ENCODE measurements around the gene PIAS1.
"Not testable (repeated sequence)": the region's sequence is repeated elsewhere in the genome, so short reads cannot be mapped to it uniquely, and the experiment has no call there.

PIAS1 gene

DNA sequence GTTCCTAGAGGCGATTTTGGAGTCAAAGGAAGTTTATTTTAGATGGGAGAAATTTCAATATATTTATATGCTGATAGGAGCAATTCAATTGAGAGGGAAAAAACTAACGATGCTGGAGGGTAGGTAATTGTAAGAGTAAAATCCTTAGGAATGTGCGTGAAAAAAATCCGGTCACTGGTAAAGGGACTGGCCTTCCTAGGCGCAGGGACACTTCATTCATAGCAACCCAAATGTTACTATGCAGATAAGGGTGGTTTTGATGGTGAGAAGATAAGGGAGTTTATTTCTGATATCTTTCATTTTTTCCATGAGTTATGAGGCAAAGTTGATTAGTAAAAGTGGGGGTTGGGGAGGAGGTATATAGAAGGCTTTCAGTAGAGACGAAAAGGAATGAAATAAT lies 1.1 kb upstream of the PIAS1 start:
- no peak overlapping the region for H3K27ac ChIP-seq (ENCODE audit: low read depth, low read length)
- H3K36me3 ChIP-seq (ENCODE audit: control insufficient read depth, insufficient read depth, low read length): no peaks in the 10 kb centered on the region
- no peak overlapping the region for H3K9ac ChIP-seq (ENCODE audit: low read length)
- peaks cover 27% of the 10 kb centered on the region for H3K4me1 ChIP-seq (ENCODE audit: control insufficient read depth, insufficient read depth, low read length)
- H3K9me3 ChIP-seq (ENCODE audit: control insufficient read depth, insufficient read depth, low read depth, low read length): no peaks in the 10 kb centered on the region
- H3K27me3 ChIP-seq (ENCODE audit: control insufficient read depth, insufficient read depth, low read length): no peaks in the 10 kb centered on the region
- no peak overlapping the region for H3K4me3 ChIP-seq (ENCODE audit: low read depth, low read length)

DNA sequence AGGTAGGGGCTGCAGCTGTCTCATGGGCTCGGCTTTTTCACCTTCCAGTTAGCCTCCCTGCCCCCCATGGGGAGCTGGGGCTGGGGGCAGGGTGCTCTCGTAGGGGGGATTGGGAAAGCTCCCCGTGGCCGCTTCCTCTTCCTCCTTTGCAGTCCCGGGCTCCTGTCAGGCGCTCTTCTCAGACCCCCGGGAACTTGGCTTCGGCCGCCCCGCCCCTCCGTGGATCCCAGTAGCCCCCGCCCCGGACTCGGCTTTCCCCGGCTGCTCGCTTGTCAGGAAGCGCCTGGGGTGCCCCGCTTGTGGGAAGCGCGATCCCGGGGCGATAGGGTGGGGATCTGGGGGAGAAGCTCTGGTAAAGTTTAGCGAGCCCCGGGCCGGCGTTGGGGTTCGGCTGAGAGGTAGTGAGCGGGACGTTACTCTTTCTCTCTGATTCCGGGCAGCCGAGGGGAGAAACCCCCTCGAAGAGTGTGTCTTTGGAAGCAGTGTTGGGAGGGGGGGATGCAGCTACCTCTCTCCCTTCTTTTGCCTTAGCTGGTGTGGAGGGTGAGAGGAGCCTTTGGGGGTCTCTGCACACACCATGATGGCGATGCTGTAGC lies 611 bp downstream of the PIAS1 start:
- H3K27ac ChIP-seq (ENCODE audit: low read depth, low read length): no peak overlapping the region; the same call in 1 of the 2 replicates
- peak overlapping the region; percentile 74 for H3K9ac ChIP-seq (ENCODE audit: low read length)
- no peaks in the 10 kb centered on the region for H3K9me3 ChIP-seq (ENCODE audit: control insufficient read depth, insufficient read depth, low read depth, low read length)
- H3K4me3 ChIP-seq (ENCODE audit: low read depth, low read length): peak overlapping the region; percentile 91
- no peaks in the 10 kb centered on the region for H3K27me3 ChIP-seq (ENCODE audit: control insufficient read depth, insufficient read depth, low read length)
- H3K36me3 ChIP-seq (ENCODE audit: control insufficient read depth, insufficient read depth, low read length): no peaks in the 10 kb centered on the region
- peaks cover 31% of the 10 kb centered on the region for H3K4me1 ChIP-seq (ENCODE audit: control insufficient read depth, insufficient read depth, low read length)

DNA sequence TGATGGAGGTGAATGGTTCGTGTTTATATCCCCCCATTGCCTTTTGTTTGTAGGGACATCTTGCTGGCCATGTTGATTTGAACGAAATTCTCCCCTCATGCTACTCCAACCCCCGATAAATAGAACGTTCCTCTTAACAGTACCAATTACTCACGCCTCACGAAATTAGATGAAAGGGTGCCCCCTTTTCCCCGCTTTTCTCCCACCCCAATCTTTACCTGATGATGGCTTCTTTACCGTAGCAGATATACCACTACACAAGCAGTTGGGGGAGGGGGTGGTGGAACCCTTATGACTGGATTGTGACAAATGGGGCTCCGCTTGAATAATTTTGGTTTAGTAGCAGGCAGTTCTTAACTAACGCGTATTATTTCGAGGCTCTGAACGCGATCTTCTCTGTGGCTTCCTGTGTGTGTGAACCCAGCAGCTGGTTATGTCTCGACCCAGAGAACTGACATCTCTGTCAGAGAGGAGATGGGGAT lies 1.1 kb downstream of the PIAS1 start:
- H3K27me3 ChIP-seq (ENCODE audit: control insufficient read depth, insufficient read depth, low read length): no peaks in the 10 kb centered on the region

DNA sequence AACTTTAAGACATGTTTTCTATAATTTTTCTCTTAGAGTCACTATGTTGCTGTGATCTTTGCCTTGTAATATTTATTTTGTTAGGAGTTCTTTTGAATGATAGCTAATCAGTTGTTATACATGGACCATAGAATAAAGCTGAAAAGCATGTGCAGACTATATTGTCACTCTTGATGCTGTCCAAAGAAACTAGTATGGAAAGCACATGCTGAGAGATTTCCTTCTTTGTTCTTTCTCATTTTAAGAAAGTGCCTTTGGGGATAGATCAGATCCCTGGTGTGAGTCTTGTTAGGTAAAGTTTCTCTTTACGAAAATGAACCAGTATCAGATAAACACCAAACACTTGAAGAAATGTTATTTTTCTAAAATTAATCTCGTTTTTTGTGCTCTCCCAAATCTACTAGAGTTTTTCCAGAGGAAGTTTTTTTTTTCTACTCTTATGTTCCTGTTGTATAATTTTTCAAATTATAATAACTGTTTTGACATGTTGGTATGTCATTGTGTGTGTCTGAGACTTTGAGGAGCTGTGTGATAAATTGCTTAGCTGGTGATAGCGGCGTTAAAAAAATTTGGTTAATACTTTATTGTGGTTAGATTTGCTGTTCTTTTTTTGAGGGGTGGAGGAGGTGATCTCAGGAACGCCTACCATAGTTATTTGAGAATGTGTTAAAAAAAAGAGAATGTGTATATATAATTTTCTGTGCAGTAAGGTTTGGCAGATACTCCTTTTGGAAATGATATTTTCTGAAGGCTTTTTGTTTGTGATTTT lies 2.2 kb downstream of the PIAS1 start:
- H3K36me3 ChIP-seq (ENCODE audit: control insufficient read depth, insufficient read depth, low read length): no peaks in the 10 kb centered on the region
- peak overlapping the region; percentile 91; the same call in 1 of the 2 replicates for H3K4me3 ChIP-seq (ENCODE audit: low read depth, low read length)
- H3K27ac ChIP-seq (ENCODE audit: low read depth, low read length): no peak overlapping the region
- no peaks in the 10 kb centered on the region for H3K27me3 ChIP-seq (ENCODE audit: control insufficient read depth, insufficient read depth, low read length)
- H3K9ac ChIP-seq (ENCODE audit: low read length): no peak overlapping the region
- H3K4me1 ChIP-seq (ENCODE audit: control insufficient read depth, insufficient read depth, low read length): peaks cover 31% of the 10 kb centered on the region
- H3K9me3 ChIP-seq (ENCODE audit: control insufficient read depth, insufficient read depth, low read depth, low read length): no peaks in the 10 kb centered on the region

More for the DNA sequence above, 1.1 kb downstream of the PIAS1 start:
- Histone ChIP-seq H3K9me3 (ENCODE audit: control insufficient read depth, insufficient read depth, low read depth, low read length) (no peaks in the 10 kb centered on the region), H3K4me3 (ENCODE audit: low read depth, low read length) (peak overlapping the region; percentile 91), H3K27ac (ENCODE audit: low read depth, low read length) (no peak overlapping the region), H3K4me1 (ENCODE audit: control insufficient read depth, insufficient read depth, low read length) (peaks cover 31% of the 10 kb centered on the region), H3K9ac (ENCODE audit: low read length) (peak overlapping the region; percentile 74), H3K36me3 (ENCODE audit: control insufficient read depth, insufficient read depth, low read length) (no peaks in the 10 kb centered on the region)

DNA sequence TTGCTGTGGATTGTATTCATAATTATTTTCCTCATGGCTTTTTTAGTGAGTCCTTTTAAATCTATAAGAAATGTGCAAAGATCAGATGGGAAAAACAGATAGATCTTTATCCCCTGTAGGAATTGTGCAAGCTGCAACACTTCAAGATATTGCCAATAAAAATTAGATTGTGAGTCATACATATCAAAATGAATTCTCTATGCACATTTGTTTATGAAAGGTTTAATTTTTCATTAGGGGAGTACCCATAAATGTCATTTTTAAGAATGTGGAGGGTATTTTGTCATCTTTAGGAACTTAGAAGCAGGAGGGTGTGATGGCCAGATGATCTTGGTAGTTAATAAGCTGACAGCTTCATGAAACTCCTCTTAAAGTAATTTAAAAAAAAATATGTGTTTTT lies 2.9 kb downstream of the PIAS1 start:
- no peak overlapping the region for H3K27ac ChIP-seq (ENCODE audit: low read depth, low read length)
- no peak overlapping the region for H3K9ac ChIP-seq (ENCODE audit: low read length)
- no peak overlapping the region for H3K4me3 ChIP-seq (ENCODE audit: low read depth, low read length)

DNA sequence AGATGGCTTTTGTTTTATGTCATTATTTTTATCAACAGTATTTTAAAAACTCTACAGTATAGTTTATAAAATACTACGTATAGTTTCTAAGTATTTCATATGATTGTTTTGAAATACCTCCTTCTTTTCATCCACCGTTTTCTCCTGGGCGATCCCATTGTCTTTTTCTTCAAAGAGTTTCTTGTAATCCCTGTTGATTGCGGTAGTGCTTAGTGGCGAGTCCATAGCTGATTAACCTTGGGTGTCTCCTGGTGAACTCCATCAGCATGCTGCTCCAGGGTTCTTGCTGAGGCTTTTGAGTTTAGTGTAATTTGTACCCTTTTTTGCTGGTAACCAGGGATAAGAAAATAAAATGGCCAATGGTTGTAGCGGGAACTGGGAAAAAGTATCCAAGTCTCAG lies 3.6 kb downstream of the PIAS1 start:
- Histone ChIP-seq H3K36me3 (ENCODE audit: control insufficient read depth, insufficient read depth, low read length) (no peaks in the 10 kb centered on the region), H3K27ac (ENCODE audit: low read depth, low read length) (no peak overlapping the region), H3K9me3 (ENCODE audit: control insufficient read depth, insufficient read depth, low read depth, low read length) (no peaks in the 10 kb centered on the region), H3K9ac (ENCODE audit: low read length) (no peak overlapping the region), H3K4me3 (ENCODE audit: low read depth, low read length) (peak overlapping the region; percentile 1; the same call in 1 of the 2 replicates), H3K27me3 (ENCODE audit: control insufficient read depth, insufficient read depth, low read length) (no peaks in the 10 kb centered on the region), H3K4me1 (ENCODE audit: control insufficient read depth, insufficient read depth, low read length) (peaks cover 39% of the 10 kb centered on the region)

More for the DNA sequence above, 2.9 kb downstream of the PIAS1 start:
- Histone ChIP-seq H3K9me3 (ENCODE audit: control insufficient read depth, insufficient read depth, low read depth, low read length) (no peaks in the 10 kb centered on the region), H3K36me3 (ENCODE audit: control insufficient read depth, insufficient read depth, low read length) (no peaks in the 10 kb centered on the region), H3K4me1 (ENCODE audit: control insufficient read depth, insufficient read depth, low read length) (peaks cover 35% of the 10 kb centered on the region), H3K27me3 (ENCODE audit: control insufficient read depth, insufficient read depth, low read length) (no peaks in the 10 kb centered on the region)

DNA sequence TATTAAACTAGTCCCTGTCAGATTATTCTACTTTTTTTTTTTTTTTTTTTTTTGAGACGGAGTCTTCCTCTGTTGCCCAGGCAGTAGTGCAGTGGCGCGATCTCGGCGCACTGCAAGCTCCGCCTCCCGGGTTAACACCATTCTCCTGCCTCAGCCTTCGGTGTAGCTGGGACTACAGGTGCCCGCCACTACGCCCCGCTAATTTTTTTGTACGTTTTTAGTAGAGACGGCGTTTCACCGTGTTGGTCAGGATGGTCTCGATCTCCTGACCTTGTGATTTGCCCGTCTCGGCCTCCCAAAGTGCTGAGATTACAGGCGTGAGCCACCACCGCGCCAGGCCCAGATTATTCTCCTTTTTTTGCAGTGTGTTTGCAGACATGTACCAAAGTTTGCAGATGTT lies 4.9 kb downstream of the PIAS1 start:
- H3K4me1 ChIP-seq (ENCODE audit: control insufficient read depth, insufficient read depth, low read length): peaks cover 36% of the 10 kb centered on the region

DNA sequence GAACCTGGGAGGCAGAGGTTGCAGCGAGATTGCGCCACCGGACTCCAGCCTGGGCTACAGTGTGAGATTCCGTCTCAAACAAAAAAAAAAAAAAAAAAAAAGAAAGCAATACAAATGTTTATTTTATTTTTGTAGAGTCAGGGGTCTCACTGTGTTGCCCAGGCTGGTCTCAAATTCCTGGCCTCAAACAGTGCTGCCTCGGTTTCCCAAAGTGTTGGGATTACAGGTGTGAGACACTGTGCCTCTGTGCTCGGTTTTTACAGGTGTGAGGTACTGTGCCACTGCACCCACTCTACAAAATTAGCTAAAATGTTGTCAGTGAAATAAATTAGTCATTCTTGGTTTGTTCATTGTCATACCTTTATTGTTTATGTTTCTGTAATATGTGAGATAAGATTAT lies 5.5 kb downstream of the PIAS1 start:
- H3K36me3 ChIP-seq (ENCODE audit: control insufficient read depth, insufficient read depth, low read length): no peaks in the 10 kb centered on the region
- H3K9ac ChIP-seq (ENCODE audit: low read length): no peak overlapping the region
- H3K27me3 ChIP-seq (ENCODE audit: control insufficient read depth, insufficient read depth, low read length): no peaks in the 10 kb centered on the region
- no peak overlapping the region for H3K27ac ChIP-seq (ENCODE audit: low read depth, low read length)
- no peaks in the 10 kb centered on the region for H3K9me3 ChIP-seq (ENCODE audit: control insufficient read depth, insufficient read depth, low read depth, low read length)
- H3K4me1 ChIP-seq (ENCODE audit: control insufficient read depth, insufficient read depth, low read length): peaks cover 36% of the 10 kb centered on the region
- no peak overlapping the region for H3K4me3 ChIP-seq (ENCODE audit: low read depth, low read length)

More for the DNA sequence above, 4.9 kb downstream of the PIAS1 start:
- H3K36me3 ChIP-seq (ENCODE audit: control insufficient read depth, insufficient read depth, low read length); H3K27ac ChIP-seq (ENCODE audit: low read depth, low read length); H3K27me3 ChIP-seq (ENCODE audit: control insufficient read depth, insufficient read depth, low read length); H3K9ac ChIP-seq (ENCODE audit: low read length); H3K9me3 ChIP-seq (ENCODE audit: control insufficient read depth, insufficient read depth, low read depth, low read length); H3K4me3 ChIP-seq (ENCODE audit: low read depth, low read length): not testable (repeated sequence)

DNA sequence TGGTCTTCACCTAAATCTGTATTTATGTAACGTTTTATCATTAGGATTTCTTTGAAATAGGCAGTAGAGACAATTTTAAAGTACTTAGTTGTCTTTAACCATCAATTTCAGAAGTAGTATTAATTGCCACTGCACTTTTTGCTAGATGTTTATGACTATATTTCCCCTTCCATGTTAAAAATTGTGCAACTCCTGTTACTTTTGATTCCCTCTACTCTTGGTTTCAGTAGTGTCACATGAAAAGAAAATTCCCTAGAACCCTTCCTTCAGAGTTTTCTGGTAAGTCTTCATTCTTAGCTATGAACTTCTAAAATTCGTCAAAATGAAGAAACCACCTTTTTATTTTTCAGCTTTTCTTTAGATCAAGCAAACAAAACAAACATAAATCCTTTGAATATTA lies 7.1 kb downstream of the PIAS1 start:
- Histone ChIP-seq H3K4me3 (ENCODE audit: low read depth, low read length) (no peak overlapping the region), H3K27me3 (ENCODE audit: control insufficient read depth, insufficient read depth, low read length) (no peaks in the 10 kb centered on the region), H3K9ac (ENCODE audit: low read length) (no peak overlapping the region), H3K36me3 (ENCODE audit: control insufficient read depth, insufficient read depth, low read length) (no peaks in the 10 kb centered on the region), H3K9me3 (ENCODE audit: control insufficient read depth, insufficient read depth, low read depth, low read length) (no peaks in the 10 kb centered on the region), H3K27ac (ENCODE audit: low read depth, low read length) (no peak overlapping the region), H3K4me1 (ENCODE audit: control insufficient read depth, insufficient read depth, low read length) (peaks cover 30% of the 10 kb centered on the region)

DNA sequence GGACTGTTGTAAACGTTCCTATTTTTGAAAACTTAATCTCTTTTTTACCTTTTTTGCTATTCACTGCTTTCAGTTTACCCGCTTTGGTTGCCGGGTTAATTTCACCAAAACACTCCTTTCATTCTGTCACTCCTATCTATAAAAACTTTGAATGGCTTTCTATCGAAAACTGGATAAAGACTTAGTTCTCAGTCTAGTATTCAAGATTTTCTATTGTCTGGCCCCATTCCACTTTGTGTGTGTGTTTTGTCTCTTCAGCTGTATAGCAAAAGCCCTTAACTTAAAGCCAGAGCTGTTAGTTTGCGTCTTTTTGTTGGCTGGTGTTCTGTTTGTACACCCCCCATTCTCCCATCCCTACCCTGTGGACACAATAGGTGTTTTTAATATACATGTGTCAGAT lies 7.5 kb downstream of the PIAS1 start:
- no peaks in the 10 kb centered on the region for H3K36me3 ChIP-seq (ENCODE audit: control insufficient read depth, insufficient read depth, low read length)
- H3K27me3 ChIP-seq (ENCODE audit: control insufficient read depth, insufficient read depth, low read length): no peaks in the 10 kb centered on the region
- peaks cover 26% of the 10 kb centered on the region for H3K4me1 ChIP-seq (ENCODE audit: control insufficient read depth, insufficient read depth, low read length)
- H3K27ac ChIP-seq (ENCODE audit: low read depth, low read length): no peak overlapping the region
- no peak overlapping the region for H3K4me3 ChIP-seq (ENCODE audit: low read depth, low read length)
- no peaks in the 10 kb centered on the region for H3K9me3 ChIP-seq (ENCODE audit: control insufficient read depth, insufficient read depth, low read depth, low read length)
- H3K9ac ChIP-seq (ENCODE audit: low read length): no peak overlapping the region

DNA sequence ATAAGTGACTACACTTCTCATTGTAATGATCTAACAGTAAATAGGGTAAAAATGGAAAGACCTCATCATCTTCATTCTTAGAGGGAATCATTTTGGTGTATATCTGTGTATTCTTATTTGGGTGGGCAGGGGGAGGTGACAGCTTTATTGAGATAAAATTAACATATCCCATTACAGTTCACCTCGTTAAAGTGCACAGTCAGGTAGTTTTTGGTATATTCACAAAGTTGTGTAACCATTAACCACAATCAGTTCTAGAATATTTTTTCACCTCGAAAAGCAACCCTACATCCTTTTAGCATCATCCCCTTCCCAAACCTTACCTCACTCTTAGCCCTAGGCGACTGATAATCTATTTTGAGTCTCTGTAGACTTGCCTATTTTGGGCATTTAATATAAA lies 8.1 kb downstream of the PIAS1 start:
- H3K4me3 ChIP-seq (ENCODE audit: low read depth, low read length): no peak overlapping the region
- no peaks in the 10 kb centered on the region for H3K36me3 ChIP-seq (ENCODE audit: control insufficient read depth, insufficient read depth, low read length)
- no peak overlapping the region for H3K27ac ChIP-seq (ENCODE audit: low read depth, low read length)
- H3K4me1 ChIP-seq (ENCODE audit: control insufficient read depth, insufficient read depth, low read length): peaks cover 26% of the 10 kb centered on the region
- H3K9me3 ChIP-seq (ENCODE audit: control insufficient read depth, insufficient read depth, low read depth, low read length): no peaks in the 10 kb centered on the region
- no peaks in the 10 kb centered on the region for H3K27me3 ChIP-seq (ENCODE audit: control insufficient read depth, insufficient read depth, low read length)
- H3K9ac ChIP-seq (ENCODE audit: low read length): no peak overlapping the region
